ENCODE measurements around the gene SRRM3.

DNA sequence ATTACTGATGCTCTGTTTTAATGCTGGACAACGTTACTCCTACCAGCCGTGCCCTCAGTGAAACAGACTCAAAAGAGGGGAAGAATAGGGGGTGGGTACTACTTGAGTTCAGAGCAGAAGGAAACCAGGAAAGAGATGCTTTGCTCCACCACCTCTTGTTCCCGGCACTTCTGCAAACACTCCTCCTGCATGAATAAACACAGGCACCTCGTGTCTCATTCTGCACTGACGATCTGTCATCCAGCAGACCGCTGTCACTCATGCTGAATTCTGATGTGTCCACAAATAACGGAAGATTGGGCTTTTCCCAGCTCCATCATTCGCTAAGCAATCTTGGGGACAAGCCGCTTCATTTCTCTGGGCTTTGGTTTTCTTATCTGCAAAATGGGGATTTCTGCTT lies 130.4 kb downstream of the SRRM3 start:
- TF ChIP-seq, protein P1, sequence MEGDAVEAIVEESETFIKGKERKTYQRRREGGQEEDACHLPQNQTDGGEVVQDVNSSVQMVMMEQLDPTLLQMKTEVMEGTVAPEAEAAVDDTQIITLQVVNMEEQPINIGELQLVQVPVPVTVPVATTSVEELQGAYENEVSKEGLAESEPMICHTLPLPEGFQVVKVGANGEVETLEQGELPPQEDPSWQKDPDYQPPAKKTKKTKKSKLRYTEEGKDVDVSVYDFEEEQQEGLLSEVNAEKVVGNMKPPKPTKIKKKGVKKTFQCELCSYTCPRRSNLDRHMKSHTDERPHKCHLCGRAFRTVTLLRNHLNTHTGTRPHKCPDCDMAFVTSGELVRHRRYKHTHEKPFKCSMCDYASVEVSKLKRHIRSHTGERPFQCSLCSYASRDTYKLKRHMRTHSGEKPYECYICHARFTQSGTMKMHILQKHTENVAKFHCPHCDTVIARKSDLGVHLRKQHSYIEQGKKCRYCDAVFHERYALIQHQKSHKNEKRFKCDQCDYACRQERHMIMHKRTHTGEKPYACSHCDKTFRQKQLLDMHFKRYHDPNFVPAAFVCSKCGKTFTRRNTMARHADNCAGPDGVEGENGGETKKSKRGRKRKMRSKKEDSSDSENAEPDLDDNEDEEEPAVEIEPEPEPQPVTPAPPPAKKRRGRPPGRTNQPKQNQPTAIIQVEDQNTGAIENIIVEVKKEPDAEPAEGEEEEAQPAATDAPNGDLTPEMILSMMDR (IDR thresholded peaks at IDR 0.05) = no peak
- TF ChIP-seq POLR2A (IDR thresholded peaks at IDR 0.05) = no peak

Data from tibial nerve (tissue), 3 donors.